COLO668 (cell line): ENCODE data around the gene COG3.

Source experiments
- DNase-seq: peaks from one replicate; lab custom pipeline; 2025; ENCODE audit not compliant: unreplicated experiment; lab: John Stamatoyannopoulos, UW

Gene COG3

DNA sequence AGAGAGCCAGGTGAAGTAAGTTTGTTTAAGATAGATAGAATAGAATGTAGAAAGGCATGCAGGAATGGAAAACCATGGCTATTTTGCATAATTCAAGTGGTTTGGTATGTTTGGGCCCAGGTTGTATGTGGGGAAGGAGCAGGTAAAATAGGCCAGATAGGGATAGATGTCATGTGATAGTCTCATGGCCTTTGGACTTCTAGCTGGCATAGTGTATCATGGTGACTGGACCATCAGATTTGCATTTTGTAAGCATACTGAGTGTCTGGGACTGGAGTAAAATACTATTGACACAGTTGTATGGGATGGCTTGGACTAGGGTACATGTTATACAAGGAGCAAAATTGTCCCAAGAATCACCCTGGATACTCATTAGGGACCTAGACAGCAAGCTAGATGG, 38.9 kb downstream of the COG3 start:
- no peak for DNase-seq

DNA sequence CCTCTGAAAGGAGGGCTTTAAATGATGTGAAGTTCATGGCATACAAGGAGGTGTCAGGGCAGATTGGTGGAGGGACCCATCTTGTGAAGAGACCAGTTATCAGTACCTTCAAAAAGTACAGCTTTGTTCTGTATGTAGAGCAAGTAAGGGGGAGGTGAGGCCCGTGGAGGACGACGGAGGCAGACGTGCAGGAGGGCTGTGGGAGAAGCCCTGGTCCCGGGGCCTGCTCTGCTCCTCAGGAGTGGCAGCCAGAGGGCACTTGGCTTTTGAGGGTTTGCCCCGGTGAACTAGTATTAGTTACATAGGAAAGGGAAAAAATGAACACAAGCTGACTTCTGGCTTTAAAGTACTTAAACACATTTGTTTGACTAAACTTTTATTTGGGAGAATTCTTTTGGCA, 42.1 kb downstream of the COG3 start:
- no peak for DNase-seq

DNA sequence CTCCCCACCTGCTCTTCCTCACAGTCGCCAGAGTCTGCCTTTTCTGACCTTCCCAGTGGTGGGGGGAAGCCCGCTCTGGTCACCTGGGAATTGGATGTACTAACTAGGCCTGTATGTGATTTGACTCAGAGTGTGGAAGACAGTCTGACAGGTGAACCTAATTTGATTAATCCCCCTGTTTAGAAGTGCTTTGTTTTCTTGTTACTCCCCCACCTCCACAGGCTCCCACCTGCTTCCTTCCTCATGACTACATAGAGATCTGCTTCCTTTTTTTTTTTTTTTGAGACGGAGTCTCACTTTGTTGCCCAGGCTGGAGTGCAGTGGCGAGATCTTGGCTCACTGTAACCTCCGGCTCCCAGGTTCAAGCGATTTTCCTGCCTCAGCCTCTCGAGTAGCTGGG, 44.0 kb downstream of the COG3 start:
- no peak for DNase-seq

DNA sequence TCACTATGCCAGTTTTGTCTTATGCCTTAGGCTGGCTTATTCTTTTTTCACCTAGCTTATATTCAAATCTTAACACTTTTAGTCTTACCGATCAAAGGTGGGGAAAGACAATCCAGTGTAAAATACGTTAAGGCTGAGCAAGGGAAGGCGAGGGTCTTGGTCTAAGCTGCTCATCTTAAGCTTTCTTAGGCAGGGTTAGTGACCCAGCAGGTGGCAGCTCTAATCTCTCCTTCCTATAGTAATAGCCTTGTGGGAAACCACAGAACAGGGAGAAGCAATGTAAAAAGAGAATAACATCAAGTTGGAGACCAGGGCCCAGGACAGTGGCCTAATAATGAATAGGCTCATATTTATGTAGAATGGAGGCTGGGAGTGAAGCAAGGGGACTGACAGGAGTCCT, 45.9 kb downstream of the COG3 start:
- no peak for DNase-seq

DNA sequence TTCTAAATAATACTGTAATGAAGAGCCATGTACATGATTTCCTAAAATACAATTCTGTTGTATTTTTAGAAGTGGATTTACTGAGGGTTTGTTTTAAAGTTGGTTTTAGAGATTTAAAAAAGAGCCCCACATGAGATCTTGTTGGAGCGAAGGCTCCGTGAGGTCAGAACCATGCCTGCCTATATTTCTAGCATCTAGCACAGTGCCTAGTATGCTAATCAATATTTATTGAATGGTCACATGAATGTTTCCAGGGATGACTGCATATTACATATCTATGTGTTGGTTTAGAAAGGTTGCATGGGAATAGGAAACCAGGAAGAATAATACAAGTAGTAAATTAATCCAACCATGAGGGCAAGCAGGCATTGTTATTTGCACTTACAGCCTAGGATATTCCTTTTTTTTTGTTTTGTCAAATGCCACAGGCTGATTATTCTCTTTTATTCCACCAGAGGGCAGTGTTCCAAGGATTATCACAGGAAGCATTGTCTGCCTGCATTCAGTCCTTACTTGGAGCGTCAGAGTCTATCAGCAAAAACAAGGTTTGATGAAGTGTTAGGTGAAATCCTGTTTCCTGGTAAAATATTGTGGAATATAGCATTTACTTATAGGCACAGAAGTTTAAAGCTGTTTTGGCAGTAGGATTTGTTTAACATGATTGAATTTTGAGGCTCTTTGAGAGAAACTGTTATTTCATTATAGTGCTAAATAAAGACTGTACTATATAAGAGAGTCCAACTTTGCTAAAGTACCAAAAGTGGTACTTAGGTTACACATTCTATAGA, 46.8 kb downstream of the COG3 start:
- peak; percentile 46 for DNase-seq

DNA sequence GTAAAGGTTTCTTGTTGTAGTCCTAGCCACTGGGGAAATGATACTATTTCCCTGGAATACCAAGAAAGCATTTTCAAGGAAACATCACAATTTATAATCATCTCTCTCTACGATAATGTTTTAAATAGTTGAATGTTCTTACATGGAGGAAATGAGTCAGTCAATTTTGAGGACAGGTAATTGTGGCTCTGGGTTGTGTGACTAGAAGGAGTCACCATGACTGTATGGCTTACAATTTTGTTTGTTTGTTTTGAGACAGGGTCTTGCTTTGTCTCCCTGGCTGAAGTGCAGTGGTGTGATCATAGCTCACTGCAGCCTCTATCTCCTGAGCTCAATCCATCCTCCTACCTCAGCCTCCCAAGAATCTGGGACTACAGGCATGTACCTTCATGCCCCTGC, 47.4 kb downstream of the COG3 start:
- DNase-seq = no peak

DNA sequence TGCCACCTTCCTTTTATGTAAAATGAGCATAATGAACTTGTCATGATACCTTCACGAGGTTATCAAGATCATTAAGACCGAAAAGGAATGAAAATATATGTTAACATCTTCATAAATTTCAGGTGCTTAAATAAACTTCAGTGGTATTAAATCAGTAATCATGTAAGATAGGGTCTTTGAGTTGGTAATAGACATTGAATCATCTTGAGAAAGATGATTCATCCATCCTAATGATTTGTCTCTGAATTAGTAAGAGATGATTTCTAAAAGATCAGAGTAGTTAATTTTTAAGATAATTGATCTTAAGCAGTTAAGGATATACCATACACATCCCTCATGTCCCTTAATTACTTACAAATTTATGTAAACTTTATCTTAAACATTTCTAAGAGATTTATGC, 52.0 kb downstream of the COG3 start:
- DNase-seq = no peak

DNA sequence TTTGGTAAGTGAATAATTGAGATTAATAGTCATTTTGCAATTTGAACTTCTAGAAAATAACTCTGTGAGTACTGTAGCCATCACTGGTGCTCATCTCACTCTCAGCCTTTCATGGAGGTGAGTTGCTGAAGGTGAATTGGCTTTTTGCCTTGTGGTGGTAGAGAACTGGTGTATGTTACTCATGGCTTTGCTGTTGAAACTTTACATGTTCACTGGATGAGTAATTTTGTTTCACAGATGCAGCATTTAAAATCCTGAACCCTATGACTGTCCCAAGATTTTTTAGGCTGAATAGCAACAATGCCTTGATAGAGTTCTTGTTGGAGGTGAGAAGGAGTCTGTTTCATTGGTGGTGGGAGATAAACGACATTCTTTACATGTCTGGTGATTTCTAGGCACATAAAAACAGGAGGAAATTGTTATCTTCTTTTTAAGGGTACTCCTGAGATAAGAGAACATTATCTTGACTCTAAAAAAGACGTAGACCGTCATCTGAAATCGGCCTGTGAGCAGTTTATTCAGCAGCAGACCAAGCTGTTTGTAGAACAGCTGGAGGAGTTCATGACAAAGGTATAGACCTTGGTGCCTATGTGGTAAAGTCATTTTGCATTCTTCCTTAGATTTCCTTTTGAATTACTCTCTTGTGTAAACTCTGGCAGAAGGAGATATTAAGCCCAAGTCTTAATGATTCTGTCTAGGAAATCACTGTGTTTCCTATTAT, 53.9 kb downstream of the COG3 start:
- no peak for DNase-seq

DNA sequence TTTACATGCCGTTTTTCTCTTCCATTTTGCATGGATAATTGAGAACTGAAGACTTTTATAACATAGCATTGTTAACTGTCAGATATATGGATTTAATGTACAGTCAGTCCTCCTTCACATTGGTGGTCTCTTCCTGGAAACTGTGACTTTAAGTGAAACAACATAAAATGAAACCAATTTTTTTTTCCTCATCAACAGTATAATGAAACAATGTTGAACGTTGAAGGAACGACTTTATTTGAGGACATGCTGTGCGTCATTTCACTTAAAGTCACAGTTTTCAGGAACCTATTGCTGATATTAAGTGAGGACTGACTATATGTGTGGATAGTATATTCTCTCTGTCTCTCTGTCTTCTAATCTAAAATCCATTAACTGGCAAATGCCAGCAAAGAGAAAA, 54.8 kb downstream of the COG3 start:
- no peak for DNase-seq

DNA sequence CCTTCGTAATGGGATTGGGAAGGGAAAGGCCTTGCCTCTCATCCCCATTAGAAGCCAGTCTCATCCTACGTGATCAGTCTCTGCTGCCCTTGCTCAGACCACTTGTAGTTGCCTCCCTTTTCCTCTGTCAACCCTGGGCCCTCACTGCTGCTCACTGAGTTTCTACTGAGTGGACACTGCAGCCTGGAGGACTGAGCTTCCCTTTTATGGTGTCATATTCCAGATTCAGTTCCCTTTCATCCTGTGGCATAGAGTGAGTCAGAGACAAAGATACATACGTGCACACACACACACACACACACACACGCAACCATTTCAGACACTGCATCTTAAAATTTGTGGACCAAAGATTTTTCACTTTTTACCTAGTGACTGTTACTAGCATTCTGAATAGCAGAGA, 56.6 kb downstream of the COG3 start:
- DNase-seq = no peak

DNA sequence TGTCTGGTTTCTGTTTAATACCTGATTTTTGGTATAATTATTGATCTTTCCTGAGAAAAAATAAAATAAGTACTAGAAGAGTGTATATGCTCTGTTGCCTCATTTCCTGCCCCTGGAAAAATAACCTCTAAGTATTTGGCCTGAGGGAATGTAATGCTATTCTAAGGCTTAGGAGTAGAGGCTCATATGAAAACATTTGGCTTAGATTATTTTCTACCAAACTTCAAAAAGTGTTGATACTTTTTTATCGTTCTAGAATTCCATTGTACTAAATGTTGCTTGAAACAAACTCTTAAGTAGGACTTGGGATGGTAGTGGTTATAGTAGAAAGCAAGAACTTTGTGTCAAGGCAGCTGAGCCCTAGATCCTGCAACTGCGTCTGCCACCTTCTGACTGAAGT, 57.8 kb downstream of the COG3 start:
- no peak for DNase-seq

DNA sequence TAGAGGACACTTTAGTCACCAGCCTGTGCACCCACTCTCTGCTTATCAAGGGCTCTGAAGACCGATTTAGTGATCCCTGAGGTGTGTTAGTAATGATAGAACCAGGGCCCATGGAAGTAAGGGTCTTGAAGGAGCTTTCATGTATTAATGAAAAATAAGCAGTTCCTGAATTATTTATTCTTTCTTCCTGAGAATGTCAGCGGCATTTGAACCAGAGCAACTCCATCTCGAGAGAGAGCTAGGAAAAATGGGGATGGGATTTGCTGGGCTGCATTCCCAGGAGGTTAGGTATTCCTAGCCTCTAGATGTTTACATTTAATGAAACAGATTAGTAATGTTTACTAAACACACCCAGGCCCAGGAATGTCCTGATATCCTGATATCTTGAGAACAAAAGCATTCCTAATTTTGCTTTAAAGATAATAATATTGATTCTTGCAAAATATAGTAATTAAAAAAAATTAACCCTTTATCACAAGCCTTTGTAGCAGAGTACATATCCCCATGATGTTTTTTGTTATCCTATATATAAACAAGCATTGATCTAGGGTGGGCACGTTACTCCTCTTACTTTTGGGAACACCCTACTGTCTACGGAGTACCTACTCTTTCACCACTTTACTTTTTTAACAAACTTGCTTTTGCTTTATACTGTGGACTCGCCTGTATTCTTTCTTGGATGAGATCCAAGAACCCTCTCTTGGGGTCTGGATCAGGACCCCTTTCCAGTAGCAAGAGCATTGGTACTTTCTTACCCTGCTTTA, 63.1 kb downstream of the COG3 start:
- no peak for DNase-seq

DNA sequence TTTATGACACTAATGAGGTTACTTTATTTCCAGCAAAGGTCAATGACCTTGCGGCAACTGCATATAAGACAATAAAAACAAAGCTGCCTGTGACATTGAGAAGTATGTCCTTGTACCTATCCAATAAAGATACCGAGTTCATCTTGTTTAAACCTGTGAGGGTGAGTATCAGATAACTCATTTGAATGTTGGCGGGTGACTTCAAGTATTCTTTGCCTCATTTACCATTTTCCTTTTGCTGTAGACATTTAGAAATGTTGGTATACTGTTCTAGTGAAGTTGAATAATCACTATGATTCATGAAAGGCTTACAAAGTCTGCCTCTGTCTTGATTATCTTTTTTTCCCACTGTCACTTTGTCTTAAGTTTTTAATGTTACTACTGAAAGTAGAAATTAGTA, 65.0 kb downstream of the COG3 start:
- DNase-seq = no peak

DNA sequence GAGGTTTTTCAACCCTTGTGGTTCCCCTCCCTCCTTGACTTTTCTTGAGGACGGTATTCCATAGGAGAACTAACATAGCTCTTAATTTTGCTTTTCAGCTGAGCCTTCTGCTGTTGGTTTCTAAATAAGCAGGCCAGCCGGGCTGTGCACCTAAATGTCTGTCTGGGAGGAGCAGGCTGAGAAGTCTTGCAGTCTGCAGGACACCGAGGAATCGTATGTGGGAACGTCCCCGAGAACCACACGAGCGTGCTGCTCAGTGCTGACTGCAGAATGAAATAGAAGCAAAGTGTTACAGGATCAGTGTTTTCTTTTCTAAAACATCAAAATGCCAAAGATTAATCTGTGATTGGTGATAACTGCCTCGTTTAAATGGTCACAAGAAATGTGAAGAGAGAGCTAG, 69.9 kb downstream of the COG3 start:
- no peak for DNase-seq

DNA sequence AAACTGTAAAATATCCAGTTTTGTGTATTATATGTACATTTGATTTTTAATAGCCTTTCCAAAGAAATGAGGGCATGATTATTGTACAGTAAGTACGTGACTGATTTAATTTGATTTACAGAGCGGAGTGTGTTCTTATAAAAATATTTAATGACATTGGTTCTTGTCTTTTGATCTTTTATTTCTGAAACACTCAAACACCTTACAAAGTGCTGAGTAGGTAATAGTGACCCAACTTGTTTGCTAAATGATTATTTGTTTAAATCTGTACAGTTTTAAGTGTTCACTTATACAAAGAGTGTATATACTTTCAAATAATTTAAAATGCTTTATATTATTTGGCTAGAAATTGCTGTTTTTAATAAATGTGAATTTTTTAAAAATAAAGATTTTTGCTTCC, 71.5 kb downstream of the COG3 start:
- DNase-seq = no peak

DNA sequence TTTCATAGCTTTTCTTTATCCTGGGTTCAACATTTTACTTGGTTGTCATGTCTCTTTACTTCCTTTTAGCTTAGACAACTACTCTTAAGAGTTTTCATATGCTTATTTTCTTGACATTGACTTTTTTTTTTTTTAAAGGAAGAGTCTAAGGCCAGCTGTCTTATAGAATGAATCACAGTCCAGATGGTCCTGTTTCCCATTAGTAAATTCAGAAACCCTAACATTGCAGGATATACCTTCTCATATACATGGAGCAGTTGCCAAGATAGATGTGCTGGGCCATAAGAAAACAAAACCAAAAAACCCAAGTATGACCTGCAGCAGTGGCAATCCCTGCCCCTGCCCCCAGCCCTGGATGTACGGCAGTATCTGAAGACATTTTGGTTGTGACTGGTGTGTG, 72.8 kb downstream of the COG3 start:
- DNase-seq = no peak

DNA sequence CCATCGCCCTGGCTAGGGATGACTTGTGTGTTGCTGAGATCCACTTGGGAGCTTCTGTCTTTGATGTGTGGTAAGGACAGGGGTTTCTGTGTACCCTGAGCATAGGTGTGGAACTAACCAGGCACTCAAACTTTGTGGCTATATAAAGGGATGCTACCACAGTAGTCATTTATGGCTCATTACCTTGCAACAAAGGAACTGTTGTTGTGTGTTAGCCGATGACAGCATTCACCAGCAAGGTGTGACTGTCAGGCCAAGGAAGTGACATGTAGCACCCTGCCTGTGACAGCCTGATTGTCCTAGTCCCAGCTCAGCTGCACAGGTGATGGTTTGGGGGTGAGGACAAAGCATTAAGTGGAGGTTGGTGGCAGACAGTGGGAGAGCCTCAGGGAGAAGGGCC, 73.6 kb downstream of the COG3 start:
- peak; percentile 83 for DNase-seq

DNA sequence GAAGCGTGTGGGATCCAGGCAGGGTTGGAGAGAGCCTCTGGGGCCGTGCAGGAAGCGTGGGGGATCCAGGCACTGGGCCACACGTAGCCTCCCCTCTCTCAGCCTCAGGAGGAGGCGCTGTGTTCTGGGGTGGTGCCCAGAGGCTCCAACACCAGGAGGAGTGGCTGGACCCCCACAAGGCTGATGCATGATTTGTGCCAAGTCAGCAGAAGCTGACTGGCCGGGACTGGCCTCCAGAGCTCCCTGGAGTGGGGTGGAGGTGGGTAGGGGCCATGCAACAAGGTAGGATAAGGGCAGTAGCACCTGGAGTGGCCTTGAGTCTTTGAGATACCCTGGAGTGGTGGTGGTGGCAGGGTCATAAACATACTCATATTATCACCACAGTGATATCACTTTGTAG, 75.5 kb downstream of the COG3 start:
- no peak for DNase-seq

DNA sequence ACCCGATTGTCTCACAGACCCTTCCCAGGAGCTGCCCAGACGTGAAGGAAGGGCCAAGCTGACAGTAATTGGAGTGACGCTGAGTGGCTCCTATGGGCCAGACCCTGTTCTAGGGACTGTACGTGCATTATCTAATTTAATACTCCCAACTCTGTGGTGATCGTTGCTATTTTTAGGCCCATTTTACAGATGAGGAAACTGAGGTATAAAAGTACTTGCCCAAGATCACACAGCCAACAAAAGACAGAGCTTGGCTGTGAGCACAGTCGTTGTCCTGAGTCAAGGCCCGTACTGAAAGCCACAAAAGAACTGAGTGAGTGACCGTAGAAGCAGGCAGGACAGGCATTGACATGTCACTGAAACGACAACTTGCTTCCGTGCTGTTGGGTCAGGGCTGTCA, 76.1 kb downstream of the COG3 start:
- no peak for DNase-seq

DNA sequence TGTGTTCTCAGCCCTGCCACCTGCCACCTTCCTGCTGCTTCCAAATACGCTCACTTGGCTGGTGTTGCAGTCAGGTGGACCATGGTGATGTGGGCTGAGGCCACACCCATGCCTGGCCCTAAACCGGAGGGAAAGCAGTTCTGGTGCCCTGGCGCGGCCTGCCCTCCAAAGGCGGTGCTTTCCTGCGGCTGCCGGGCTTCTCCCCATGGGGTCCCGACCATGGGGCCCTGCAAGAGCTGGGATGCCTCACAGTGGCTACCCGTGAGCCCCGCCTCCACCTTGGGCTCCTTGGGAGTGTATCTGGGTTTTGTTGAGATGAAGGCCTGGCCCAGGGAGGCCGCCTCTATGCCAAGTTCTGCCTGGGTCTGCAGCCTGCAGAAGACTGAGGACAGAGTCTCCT, 77.1 kb downstream of the COG3 start:
- DNase-seq = no peak

DNA sequence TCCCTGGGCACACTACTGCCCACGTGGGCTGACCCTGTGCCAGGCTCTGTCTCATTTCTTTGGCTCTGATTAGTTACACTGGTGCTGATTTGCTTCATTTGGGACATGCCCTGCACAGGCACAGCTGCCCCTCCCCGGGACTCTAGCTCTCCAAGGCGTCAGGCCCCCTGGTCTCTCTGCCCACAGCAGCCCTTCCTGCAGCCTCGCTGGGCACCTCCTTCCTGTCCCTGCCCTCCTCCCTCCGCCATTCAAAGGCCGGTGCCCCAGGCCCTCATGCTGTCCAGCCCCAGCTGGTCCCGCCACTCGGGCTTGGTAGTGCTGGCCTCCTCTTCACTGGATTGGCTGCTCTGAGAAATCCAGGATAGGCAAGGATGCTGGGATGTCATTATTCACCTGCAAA, 77.7 kb downstream of the COG3 start:
- DNase-seq = no peak

DNA sequence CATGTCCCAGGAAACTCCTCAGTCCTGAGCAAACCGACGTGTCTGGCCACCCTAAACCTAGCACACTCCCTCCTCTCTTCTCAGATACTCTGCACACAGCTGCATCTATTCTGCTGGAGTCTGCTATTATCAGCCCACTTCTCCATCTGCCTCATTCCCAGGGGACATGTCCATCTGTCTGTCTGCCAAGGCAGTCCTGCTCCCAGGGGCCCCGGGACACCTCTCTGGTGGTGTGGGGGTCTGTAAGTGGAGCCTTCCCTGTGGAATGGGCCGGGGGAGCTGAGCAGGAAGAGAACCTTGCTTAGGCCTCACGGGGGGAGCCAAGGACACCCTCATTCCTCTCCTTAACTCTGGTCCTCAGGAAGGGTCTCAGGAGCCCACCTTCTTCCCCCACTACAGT, 78.1 kb downstream of the COG3 start:
- DNase-seq = no peak
